HEK293 (cell line): ENCODE data around the gene FHL2.

Source experiments
- CTCF ChIA-PET: fragments of 350-600 bp; formaldehyde crosslinking; extraction: SDS; loops from one replicate; lab custom pipeline; 2021; ENCODE audit warnings: antibody characterized with exemption; lab: Yijun Ruan, JAX
- POLR2A ChIA-PET: fragments of 300-600 bp; formaldehyde crosslinking; extraction: SDS; loops from one replicate; lab custom pipeline; 2020; ENCODE audit warnings: antibody characterized with exemption, inconsistent platforms; lab: Yijun Ruan, JAX
- H3K27ac ChIP-seq: fragments of 200-500 bp; sonication (Bioruptor generic); 2 replicates; pipeline ENCODE4 v1.5.1; 2014; ENCODE audit warnings: low read depth, low read length, control low read depth, inconsistent platforms; ENCODE audit errors: extremely low read depth
- H3K36me3 ChIP-seq, 2 experiments: fragments of 200-500 bp in 1 of 2; sonication (Bioruptor generic) in 1 of 2; 1 replicate in 1 of 2; 2 replicates in 1 of 2; pipeline ENCODE4 v1.5.1; 2014 to 2017; ENCODE audit warnings: inconsistent platforms in 2 of 2, low read length in 2 of 2; ENCODE audit not compliant: control insufficient read depth in 2 of 2, insufficient read depth in 1 of 2
- H3K4me1 ChIP-seq: fragments of 200-500 bp; sonication (Bioruptor generic); 2 replicates; pipeline ENCODE4 v1.5.1; 2014; ENCODE audit warnings: mild to moderate bottlenecking, low read length, inconsistent platforms; ENCODE audit not compliant: control insufficient read depth, insufficient read depth
- H3K4me3 ChIP-seq: 2 replicates; pipeline ENCODE4 v1.5.1; 2011; ENCODE audit warnings: low read depth, mild to moderate bottlenecking, control low read depth, low read length, moderate library complexity
- H3K9me3 ChIP-seq: fragments of 200-500 bp; sonication (Bioruptor generic); 2 replicates; pipeline ENCODE4 v1.5.1; 2014; ENCODE audit warnings: low read depth, low read length, inconsistent platforms; ENCODE audit not compliant: control insufficient read depth, insufficient read depth
- BCL11A ChIP-seq: fragments of 450-650 bp; formaldehyde crosslinking; IDR thresholded peaks from 2 replicates; pipeline ENCODE4 v1.5.1; 2016; ENCODE audit warnings: low read depth, missing biosample characterization, missing genetic modification characterization
- GLIS2 ChIP-seq: fragments of 450-650 bp; formaldehyde crosslinking; IDR thresholded peaks from 2 replicates; pipeline ENCODE4 v1.5.1; 2016; ENCODE audit warnings: missing biosample characterization, missing genetic modification characterization
- MZF1 ChIP-seq: fragments of 450-650 bp; formaldehyde crosslinking; IDR thresholded peaks from 2 replicates; pipeline ENCODE4 v1.5.1; 2017; ENCODE audit warnings: missing biosample characterization, missing genetic modification characterization, borderline replicate concordance
- RBAK ChIP-seq: fragments of 450-650 bp; formaldehyde crosslinking; IDR thresholded peaks from 2 replicates; pipeline ENCODE4 v1.5.1; 2016; ENCODE audit warnings: missing biosample characterization, missing genetic modification characterization
- ZBTB20 ChIP-seq: fragments of 450-650 bp; formaldehyde crosslinking; IDR thresholded peaks from 2 replicates; pipeline ENCODE4 v1.5.1; 2016; ENCODE audit warnings: missing biosample characterization, missing genetic modification characterization
- ZBTB8A ChIP-seq: fragments of 450-650 bp; formaldehyde crosslinking; IDR thresholded peaks from 2 replicates; pipeline ENCODE4 v1.5.1; 2016; ENCODE audit warnings: missing biosample characterization, missing genetic modification characterization
- ZFHX2 ChIP-seq: fragments of 450-650 bp; formaldehyde crosslinking; conservative IDR thresholded peaks from 2 replicates; pipeline ENCODE4 v1.5.1; 2016; ENCODE audit warnings: missing biosample characterization, missing genetic modification characterization
- ZIC2 ChIP-seq: fragments of 450-650 bp; formaldehyde crosslinking; IDR thresholded peaks from 2 replicates; pipeline ENCODE4 v1.5.1; 2016; ENCODE audit warnings: missing biosample characterization, missing genetic modification characterization
- ZNF157 ChIP-seq: fragments of 450-650 bp; formaldehyde crosslinking; IDR thresholded peaks from 2 replicates; pipeline ENCODE4 v1.5.1; 2016; ENCODE audit warnings: missing biosample characterization, missing genetic modification characterization
- ZNF335 ChIP-seq: fragments of 450-650 bp; formaldehyde crosslinking; conservative IDR thresholded peaks from 2 replicates; pipeline ENCODE4 v1.5.1; 2016; ENCODE audit warnings: missing biosample characterization, missing genetic modification characterization
- ZNF391 ChIP-seq: fragments of 450-650 bp; formaldehyde crosslinking; IDR thresholded peaks from 2 replicates; pipeline ENCODE4 v1.5.1; 2016; ENCODE audit warnings: low read depth, missing biosample characterization, missing genetic modification characterization, borderline replicate concordance
- ZNF561 ChIP-seq: fragments of 450-650 bp; IDR thresholded peaks from 2 replicates; pipeline ENCODE4 v1.5.1; 2018; ENCODE audit warnings: missing biosample characterization, missing genetic modification characterization, borderline replicate concordance
- ZNF660 ChIP-seq: fragments of 450-650 bp; IDR thresholded peaks from 2 replicates; pipeline ENCODE4 v1.5.1; 2018; ENCODE audit warnings: missing biosample characterization, mild to moderate bottlenecking, missing genetic modification characterization
- ZNF707 ChIP-seq: fragments of 450-650 bp; formaldehyde crosslinking; IDR thresholded peaks from 2 replicates; pipeline ENCODE4 v1.5.1; 2016; ENCODE audit warnings: missing biosample characterization, missing genetic modification characterization
- ZNF843 ChIP-seq: fragments of 450-650 bp; formaldehyde crosslinking; IDR thresholded peaks from 2 replicates; pipeline ENCODE4 v1.5.1; 2016; ENCODE audit warnings: missing biosample characterization, missing genetic modification characterization
- ZSCAN16 ChIP-seq: fragments of 450-650 bp; formaldehyde crosslinking; IDR thresholded peaks from 2 replicates; pipeline ENCODE4 v1.5.1; 2016; ENCODE audit warnings: missing biosample characterization, missing genetic modification characterization
- ZSCAN30 ChIP-seq: fragments of 450-650 bp; IDR thresholded peaks from 2 replicates; pipeline ENCODE4 v1.5.1; 2018; ENCODE audit warnings: missing biosample characterization, mild to moderate bottlenecking, missing genetic modification characterization, moderate library complexity
- TF ChIP-seq, protein P1 (sequence below): fragments of 450-650 bp; formaldehyde crosslinking; IDR thresholded peaks from 2 replicates; pipeline ENCODE4 v1.5.1; 2017; ENCODE audit warnings: missing biosample characterization, missing genetic modification characterization
- TF ChIP-seq, protein P2 (sequence below): fragments of 450-650 bp; formaldehyde crosslinking; IDR thresholded peaks from 2 replicates; pipeline ENCODE4 v1.5.1; 2016; ENCODE audit warnings: missing biosample characterization, missing genetic modification characterization
- TF ChIP-seq, protein P3 (sequence below): fragments of 450-650 bp; formaldehyde crosslinking; IDR thresholded peaks from 2 replicates; pipeline ENCODE4 v1.5.1; 2016; ENCODE audit warnings: missing biosample characterization, missing genetic modification characterization
- TF ChIP-seq, protein P4 (sequence below): sonication (generic); formaldehyde crosslinking; IDR thresholded peaks from 2 replicates; pipeline ENCODE4 v1.8.1; 2022; ENCODE audit warnings: mild to moderate bottlenecking, moderate library complexity, missing genetic modification reagents
- TF ChIP-seq, protein P5 (sequence below): fragments of 450-650 bp; formaldehyde crosslinking; conservative IDR thresholded peaks from 2 replicates; pipeline ENCODE4 v1.5.1; 2016; ENCODE audit warnings: low read depth, missing biosample characterization, missing genetic modification characterization

FHL2 gene

DNA sequence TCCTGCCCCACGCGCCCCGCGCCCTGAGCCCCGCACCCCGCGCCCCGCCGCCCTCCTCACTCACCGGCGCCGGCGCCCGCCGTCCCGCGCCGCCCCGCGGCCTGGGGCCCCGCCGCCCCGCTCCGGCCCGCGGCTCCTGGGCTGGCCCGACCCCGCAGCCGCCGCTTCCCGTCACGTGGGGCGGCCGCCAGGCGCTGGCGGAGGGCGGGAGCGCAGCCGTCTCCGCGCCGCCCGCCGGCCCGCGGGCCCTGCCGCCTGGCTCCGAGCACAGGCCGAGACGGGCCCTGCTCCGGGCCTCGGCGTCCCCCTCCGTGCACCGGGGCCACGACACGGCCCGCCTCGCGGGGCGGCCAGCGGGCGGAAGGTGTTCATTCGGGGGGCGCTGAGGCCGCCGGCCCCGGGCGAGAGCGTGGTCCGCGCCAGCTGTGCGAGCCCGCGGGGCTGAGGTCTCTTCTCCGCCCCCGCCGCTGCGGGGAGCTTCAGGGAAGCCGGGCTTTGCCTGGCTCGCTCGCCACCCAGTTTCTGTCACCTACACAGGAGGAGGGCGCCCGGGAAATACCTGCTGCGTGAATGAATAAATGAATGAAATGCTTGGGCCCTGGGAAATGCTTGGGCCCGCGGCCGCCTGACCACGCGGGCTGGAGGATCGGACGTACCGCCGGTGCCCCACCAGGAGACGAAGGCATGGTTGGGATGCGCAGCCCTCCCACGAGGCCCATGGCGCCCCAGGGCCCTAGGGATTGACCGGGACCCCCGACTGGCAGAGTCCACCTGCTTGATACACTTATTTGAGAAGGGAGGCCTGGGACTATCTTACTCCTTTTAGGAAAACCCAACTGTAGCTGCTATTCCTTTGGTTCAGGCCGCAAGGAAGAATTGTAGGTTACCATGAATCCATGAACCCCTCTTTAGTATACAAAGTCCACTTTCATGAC lies 69.0 kb downstream of the FHL2 start, which contains the start of gene TGFBRAP1 (continued):
- TF ChIP-seq ZNF707 (tag by site-specific recombination) (no peak), ZIC2 (tag by site-specific recombination) (peak; percentile 73; the same call in 1 of the 2 replicates), ZSCAN30 (tag by site-specific recombination) (0 out of 2 replicates have a peak, but pooled peaks have one; percentile 33), ZNF561 (0 out of 2 replicates have a peak, but pooled peaks have one; percentile 34), RBAK (tag by site-specific recombination) (no peak), ZBTB8A (tag by site-specific recombination) (peak; percentile 85), MZF1 (tag by site-specific recombination) (no peak), GLIS2 (tag by site-specific recombination) (peak; percentile 72), ZNF335 (tag by site-specific recombination) (peak; percentile 69), ZNF660 (tag by site-specific recombination) (0 out of 2 replicates have a peak, but pooled peaks have one; percentile 18), BCL11A (tag by site-specific recombination) (no peak), ZNF391 (tag by site-specific recombination) (no peak)
- TF ChIP-seq, protein P1, sequence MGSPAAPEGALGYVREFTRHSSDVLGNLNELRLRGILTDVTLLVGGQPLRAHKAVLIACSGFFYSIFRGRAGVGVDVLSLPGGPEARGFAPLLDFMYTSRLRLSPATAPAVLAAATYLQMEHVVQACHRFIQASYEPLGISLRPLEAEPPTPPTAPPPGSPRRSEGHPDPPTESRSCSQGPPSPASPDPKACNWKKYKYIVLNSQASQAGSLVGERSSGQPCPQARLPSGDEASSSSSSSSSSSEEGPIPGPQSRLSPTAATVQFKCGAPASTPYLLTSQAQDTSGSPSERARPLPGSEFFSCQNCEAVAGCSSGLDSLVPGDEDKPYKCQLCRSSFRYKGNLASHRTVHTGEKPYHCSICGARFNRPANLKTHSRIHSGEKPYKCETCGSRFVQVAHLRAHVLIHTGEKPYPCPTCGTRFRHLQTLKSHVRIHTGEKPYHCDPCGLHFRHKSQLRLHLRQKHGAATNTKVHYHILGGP (tag by site-specific recombination) = no peak
- TF ChIP-seq, protein P2, sequence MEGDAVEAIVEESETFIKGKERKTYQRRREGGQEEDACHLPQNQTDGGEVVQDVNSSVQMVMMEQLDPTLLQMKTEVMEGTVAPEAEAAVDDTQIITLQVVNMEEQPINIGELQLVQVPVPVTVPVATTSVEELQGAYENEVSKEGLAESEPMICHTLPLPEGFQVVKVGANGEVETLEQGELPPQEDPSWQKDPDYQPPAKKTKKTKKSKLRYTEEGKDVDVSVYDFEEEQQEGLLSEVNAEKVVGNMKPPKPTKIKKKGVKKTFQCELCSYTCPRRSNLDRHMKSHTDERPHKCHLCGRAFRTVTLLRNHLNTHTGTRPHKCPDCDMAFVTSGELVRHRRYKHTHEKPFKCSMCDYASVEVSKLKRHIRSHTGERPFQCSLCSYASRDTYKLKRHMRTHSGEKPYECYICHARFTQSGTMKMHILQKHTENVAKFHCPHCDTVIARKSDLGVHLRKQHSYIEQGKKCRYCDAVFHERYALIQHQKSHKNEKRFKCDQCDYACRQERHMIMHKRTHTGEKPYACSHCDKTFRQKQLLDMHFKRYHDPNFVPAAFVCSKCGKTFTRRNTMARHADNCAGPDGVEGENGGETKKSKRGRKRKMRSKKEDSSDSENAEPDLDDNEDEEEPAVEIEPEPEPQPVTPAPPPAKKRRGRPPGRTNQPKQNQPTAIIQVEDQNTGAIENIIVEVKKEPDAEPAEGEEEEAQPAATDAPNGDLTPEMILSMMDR (tag by site-specific recombination) = peak; percentile 35; the same call in 1 of the 2 replicates
- TF ChIP-seq, protein P3, sequence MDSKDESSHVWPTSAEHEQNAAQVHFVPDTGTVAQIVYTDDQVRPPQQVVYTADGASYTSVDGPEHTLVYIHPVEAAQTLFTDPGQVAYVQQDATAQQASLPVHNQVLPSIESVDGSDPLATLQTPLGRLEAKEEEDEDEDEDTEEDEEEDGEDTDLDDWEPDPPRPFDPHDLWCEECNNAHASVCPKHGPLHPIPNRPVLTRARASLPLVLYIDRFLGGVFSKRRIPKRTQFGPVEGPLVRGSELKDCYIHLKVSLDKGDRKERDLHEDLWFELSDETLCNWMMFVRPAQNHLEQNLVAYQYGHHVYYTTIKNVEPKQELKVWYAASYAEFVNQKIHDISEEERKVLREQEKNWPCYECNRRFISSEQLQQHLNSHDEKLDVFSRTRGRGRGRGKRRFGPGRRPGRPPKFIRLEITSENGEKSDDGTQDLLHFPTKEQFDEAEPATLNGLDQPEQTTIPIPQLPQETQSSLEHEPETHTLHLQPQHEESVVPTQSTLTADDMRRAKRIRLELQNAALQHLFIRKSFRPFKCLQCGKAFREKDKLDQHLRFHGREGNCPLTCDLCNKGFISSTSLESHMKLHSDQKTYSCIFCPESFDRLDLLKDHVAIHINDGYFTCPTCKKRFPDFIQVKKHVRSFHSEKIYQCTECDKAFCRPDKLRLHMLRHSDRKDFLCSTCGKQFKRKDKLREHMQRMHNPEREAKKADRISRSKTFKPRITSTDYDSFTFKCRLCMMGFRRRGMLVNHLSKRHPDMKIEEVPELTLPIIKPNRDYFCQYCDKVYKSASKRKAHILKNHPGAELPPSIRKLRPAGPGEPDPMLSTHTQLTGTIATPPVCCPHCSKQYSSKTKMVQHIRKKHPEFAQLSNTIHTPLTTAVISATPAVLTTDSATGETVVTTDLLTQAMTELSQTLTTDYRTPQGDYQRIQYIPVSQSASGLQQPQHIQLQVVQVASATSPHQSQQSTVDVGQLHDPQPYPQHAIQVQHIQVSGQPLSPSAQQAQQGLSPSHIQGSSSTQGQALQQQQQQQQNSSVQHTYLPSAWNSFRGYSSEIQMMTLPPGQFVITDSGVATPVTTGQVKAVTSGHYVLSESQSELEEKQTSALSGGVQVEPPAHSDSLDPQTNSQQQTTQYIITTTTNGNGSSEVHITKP = peak; percentile 50; the same call in 1 of the 2 replicates
- TF ChIP-seq, protein P4, sequence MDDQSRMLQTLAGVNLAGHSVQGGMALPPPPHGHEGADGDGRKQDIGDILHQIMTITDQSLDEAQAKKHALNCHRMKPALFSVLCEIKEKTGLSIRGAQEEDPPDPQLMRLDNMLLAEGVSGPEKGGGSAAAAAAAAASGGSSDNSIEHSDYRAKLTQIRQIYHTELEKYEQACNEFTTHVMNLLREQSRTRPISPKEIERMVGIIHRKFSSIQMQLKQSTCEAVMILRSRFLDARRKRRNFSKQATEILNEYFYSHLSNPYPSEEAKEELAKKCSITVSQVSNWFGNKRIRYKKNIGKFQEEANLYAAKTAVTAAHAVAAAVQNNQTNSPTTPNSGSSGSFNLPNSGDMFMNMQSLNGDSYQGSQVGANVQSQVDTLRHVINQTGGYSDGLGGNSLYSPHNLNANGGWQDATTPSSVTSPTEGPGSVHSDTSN (CRISPR knock-in tag) = 0 out of 2 replicates have a peak, but pooled peaks have one; percentile 57

DNA sequence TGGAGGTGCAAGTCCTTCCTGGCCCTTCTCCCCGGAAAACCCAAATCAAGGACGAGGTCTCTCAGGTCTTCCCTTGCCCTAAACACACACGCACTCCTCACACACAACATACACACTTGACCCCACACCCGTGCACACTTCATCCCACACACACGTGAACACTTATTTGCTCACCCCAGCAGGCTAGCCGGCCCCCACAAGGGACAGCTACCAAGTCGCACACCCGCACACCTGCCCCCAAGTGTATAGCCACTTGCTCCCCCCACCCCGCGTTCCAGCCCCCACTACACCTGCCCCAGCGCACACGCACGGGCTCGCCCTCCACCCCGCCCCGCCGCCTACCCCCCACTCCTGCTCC lies 69.7 kb downstream of the FHL2 start:
- H3K4me1 ChIP-seq = 0 out of 2 replicates have a peak, but pooled peaks cover 4% of the 10 kb centered on the region
- CTCF ChIA-PET = interaction anchor here (1.3 kb wide), 1 partner anchor 94 kb away, joined by 3 read pairs; no protein-coding TSS in a partner anchor
- peak overlapping the region; percentile 53 for H3K4me3 ChIP-seq
- H3K27ac ChIP-seq = peak overlapping the region; percentile 26; the same call in 1 of the 2 replicates
- POLR2A ChIA-PET = interaction anchor here (0.8 to 1.6 kb wide), 3 partner anchors 8 to 34 kb away, joined by 3 to 6 read pairs (median 3); partner anchors contain the start of gene C2orf49
- no peaks in the 10 kb centered on the region for H3K9me3 ChIP-seq
- peaks cover 7 to 9% of the 10 kb centered on the region in 2 experiments; a peak in 2 of 3 replicates for H3K36me3 ChIP-seq
- TF ChIP-seq ZBTB20 = peak; percentile 36; the same call in 1 of the 2 replicates
- TF ChIP-seq, protein P5, sequence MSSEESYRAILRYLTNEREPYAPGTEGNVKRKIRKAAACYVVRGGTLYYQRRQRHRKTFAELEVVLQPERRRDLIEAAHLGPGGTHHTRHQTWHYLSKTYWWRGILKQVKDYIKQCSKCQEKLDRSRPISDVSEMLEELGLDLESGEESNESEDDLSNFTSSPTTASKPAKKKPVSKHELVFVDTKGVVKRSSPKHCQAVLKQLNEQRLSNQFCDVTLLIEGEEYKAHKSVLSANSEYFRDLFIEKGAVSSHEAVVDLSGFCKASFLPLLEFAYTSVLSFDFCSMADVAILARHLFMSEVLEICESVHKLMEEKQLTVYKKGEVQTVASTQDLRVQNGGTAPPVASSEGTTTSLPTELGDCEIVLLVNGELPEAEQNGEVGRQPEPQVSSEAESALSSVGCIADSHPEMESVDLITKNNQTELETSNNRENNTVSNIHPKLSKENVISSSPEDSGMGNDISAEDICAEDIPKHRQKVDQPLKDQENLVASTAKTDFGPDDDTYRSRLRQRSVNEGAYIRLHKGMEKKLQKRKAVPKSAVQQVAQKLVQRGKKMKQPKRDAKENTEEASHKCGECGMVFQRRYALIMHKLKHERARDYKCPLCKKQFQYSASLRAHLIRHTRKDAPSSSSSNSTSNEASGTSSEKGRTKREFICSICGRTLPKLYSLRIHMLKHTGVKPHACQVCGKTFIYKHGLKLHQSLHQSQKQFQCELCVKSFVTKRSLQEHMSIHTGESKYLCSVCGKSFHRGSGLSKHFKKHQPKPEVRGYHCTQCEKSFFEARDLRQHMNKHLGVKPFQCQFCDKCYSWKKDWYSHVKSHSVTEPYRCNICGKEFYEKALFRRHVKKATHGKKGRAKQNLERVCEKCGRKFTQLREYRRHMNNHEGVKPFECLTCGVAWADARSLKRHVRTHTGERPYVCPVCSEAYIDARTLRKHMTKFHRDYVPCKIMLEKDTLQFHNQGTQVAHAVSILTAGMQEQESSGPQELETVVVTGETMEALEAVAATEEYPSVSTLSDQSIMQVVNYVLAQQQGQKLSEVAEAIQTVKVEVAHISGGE (tag by site-specific recombination) = no peak
- peak; percentile 10; the same call in 1 of the 2 replicates for TF ChIP-seq ZBTB8A (tag by site-specific recombination)
- TF ChIP-seq ZNF157 (tag by site-specific recombination) = no peak
- TF ChIP-seq ZNF335 (tag by site-specific recombination) = peak; percentile 9; the same call in 1 of the 2 replicates
- TF ChIP-seq ZFHX2 (tag by site-specific recombination) = peak; percentile 81
- TF ChIP-seq ZNF843 (tag by site-specific recombination) = no peak
- no peak for TF ChIP-seq ZSCAN16 (tag by site-specific recombination)
